MV-4-11 (cell line): ENCODE measurements around the gene HOXC12.

Experiments used
- DNase-seq: peaks from one replicate; lab custom pipeline; 2025; lab: John Stamatoyannopoulos, UW

The HOXC12 gene

DNA sequence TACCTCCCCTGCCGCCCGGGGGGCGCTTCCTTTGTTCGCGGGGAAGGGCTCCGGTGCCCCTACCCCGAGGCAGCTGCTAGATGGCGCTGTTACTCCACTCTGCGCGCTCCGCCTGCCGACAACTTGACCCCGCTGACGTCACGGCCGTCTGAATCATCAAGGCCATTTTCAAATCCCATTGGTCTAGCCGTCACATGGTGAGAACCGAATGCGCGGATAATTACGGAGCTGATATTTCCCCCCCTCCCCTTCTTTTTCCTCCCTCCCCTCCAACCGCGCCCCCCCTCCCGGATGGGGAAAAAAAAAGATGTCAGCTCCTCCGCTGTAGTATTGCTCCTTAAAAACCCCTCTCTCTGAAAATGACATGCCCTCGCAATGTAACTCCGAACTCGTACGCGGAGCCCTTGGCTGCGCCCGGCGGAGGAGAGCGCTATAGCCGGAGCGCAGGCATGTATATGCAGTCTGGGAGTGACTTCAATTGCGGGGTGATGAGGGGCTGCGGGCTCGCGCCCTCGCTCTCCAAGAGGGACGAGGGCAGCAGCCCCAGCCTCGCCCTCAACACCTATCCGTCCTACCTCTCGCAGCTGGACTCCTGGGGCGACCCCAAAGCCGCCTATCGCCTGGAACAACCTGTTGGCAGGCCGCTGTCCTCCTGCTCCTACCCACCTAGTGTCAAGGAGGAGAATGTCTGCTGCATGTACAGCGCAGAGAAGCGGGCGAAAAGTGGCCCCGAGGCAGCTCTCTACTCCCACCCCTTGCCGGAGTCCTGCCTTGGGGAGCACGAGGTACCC lies 30.4 kb downstream of the HOXC12 start, which contains the start of gene HOXC10:
TSS of gene HOXC10 (plus strand) at position 246 of the 791 bp plus-strand sequence. CDS start at position 360, 114 bp downstream.
- peak; percentile 87 for DNase-seq

DNA sequence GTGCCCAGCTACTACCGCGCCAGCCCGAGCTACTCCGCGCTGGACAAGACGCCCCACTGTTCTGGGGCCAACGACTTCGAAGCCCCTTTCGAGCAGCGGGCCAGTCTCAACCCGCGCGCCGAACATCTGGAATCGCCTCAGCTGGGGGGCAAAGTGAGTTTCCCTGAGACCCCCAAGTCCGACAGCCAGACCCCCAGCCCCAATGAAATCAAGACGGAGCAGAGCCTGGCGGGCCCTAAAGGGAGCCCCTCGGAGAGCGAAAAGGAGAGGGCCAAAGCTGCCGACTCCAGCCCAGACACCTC lies 30.9 kb downstream of the HOXC12 start:
- DNase-seq = no peak

DNA sequence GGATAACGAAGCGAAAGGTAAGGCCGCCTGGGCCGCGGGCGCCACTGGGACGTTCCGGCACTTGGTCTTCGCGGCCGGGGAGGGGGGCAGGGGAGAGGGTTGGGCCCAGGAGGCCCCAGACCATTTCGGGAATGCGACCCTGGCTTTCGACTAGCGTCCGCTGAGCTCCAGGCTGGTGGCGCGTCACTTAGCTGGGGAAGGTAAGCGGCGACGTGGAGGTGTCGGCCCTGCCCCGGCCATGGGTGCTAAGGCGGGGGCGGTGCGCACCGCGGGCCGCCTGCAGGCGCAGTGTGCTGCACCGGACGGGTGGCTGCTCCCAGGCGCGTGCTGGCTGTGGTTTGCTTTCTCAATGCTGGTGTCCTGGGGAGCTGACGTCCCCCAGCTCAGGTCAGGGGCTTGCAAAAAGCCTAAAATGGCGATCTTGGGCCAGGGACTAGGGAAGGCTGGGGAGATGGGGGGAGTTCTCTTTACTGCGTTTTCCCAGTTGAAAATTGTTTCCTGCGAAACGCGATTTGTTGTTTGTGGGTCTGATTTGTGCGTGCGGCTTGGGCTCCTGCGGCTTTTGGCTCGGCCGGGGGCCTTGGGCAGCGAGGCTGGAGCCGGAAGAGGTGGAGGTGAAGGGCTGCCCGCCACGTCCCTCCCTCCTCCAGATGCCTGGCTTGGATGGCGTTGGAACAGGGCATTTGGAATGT lies 31.4 kb downstream of the HOXC12 start:
- DNase-seq = no peak

DNA sequence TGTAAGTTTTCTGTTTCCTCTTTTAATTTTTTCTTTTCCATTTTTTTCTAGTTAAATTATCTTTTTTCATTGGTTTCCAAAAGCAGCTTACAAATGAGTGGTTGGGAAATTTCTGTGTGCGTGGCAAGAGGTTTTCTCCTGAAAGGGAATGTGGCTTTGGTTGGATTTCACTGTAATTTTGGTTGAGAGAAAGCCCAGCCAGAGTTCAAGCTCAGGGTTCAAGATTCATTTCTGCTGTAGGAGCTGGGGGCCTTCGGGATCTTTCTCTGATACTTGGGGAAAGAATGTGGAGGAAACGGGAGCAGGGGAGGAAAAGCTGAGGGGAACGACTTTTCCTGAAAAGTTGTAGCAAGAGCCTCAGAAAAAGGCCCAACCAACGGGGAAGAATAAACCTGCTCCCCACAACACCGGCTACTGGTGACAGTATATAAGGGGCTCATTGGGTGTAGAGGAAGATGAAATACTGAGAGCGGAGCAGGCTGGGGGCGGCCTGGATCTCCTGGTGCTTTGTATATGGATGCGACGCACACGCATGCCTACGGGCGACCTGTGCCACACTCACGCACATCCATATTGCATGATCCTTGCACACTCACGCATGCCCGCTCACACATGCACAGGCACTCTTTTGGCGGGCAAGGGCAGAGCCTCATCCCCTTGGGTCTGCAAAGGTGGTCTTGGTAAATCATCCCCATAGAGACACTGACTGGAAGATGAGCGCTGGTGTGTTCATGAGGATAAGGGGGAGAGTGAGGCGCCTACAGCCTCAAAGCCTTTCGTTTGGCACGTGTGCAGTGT lies 32.2 kb downstream of the HOXC12 start:
- DNase-seq = no peak

DNA sequence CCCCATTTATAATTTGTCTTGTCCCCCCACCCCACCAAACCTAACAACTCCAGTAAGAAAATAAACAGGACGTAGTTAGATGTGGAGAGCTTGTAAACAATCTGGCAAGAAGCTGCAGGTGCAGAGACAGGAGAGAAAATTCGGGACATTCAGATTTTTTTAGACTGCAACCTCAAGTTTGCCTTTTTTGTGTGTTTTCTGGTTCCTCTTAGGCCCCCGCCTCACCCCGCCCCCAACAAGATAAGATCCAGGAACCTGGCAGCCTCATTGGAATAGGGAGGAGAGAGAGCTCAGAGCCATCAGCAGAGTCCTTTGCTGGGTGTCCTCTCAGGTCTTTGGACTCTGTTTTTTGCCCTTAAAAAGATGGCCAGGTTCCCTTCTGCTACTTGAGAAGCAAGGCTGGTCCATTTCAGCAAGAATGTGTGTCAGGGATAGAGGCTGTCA lies 33.1 kb downstream of the HOXC12 start:
- no peak for DNase-seq

DNA sequence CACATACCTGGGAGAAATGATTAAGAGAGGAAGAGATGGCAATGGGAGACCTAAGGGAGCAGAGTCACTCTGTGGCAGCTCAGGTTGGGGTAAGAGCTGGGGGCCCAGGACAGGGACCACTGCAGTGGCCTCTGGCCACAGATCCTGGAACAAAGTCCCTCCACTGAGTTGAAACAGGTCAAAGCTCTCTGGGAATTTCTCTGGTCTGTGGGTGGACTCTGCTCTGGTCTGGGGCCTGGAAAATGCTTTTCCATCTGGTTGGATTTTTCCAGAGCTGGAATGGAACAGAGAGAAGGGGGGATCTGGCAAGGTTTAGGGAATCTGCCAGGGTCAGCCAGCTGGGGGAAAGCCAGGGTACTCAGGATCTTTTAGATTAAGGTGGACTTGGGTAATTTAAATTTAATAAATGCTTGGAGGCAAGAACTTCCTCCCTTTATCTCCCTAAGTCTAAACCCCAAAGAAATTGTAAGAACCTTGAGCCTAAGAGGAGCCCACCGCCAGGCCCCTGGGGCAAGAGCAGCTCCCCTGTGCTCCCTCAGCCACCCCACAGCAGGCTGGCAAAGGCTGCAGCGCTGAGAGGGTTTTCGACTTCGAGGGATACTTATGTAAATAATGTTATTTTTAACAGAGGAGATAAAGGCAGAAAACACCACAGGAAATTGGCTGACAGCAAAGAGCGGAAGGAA lies 34.0 kb downstream of the HOXC12 start:
- no peak for DNase-seq

DNA sequence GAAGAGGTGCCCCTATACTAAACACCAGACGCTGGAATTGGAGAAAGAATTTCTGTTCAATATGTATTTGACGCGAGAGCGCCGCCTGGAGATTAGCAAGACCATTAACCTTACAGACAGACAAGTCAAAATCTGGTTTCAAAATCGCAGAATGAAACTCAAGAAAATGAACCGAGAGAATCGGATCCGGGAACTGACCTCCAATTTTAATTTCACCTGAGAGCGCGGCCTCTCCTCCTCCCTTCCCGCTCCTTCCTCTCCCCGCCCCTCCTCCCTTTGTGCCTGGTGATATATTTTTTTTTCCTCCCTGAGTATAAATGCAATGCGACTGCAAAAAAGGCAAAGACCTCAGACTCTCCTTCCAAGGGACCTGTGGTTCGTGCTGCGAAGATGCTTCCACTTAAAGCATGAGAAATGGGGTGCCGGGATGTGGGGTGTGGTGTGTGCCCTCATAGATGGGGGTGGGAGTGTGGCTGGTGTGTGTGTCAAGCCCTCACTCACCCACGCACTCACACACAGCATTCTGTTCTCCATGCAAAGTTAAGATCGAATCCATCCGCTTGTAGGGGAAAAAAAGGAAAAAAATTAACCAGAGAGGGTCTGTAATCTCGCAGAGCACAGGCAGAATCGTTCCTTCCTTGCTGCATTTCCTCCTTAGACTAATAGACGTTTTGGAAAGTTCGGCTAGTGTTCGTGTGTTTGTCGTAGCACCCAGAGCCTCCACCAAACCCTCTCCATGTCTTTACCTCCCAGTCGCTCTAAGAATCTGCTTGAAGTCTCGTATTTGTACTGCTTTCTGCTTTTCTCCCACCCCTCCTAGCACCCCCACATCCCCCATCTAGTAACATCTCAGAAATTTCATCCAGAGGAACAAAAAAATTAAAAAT lies 34.8 kb downstream of the HOXC12 start:
- peak; percentile 78 for DNase-seq

DNA sequence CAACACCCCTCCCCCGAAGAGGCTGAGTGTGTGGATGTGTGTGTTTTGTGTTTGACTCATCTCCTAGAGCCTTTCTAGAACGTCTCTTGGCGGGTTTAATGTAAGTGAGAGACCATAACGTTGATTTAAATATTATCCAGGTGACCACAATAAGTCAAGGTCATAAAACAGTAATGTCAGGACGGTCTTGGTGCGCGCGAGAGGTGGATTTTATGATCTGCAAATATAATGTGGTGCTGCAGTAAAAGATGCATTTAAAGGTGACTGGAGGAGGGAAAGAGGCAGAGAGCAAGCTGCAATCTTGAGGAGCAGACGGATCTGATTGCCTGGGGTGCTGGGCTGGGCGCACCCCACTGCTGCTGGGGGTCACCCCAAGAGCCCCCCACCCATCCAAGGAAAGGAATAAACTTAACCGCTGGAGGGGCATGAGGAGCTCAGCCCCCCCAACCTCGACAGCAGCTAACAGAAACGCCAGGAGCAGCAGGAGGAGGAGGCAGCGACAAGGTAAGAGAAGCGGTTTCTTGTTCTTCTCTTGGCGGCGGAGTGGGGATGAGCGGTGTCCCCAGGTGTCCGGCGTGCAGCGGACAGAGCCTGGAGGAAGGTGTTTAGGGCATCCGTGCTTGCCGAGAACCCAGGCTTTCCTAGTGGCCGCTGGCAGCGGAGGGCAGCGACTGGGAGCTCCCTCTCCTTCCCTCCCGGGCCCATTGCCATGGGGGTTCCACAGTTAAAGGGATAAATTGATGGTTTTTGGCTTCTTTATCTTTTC lies 35.8 kb downstream of the HOXC12 start:
- no peak for DNase-seq

DNA sequence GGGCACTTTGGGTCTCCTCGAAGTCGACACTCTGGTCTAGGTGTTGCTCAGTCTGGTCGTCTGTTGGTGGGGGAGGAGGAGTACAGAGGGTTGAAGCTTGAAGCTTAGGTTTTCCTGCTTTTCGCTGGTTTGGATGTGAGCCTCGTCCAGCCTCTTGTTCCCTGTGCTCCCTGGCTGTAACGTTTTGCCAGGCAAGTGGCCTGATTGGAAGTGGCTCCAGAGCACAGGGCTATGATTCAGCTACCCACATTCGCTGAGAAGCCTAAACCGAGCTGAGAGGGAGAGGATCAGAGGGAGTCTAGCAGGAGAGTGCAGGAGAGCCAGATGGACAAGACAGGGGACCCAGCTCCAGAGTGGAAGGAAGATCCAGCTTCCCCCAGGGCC lies 36.4 kb downstream of the HOXC12 start:
- DNase-seq = no peak

DNA sequence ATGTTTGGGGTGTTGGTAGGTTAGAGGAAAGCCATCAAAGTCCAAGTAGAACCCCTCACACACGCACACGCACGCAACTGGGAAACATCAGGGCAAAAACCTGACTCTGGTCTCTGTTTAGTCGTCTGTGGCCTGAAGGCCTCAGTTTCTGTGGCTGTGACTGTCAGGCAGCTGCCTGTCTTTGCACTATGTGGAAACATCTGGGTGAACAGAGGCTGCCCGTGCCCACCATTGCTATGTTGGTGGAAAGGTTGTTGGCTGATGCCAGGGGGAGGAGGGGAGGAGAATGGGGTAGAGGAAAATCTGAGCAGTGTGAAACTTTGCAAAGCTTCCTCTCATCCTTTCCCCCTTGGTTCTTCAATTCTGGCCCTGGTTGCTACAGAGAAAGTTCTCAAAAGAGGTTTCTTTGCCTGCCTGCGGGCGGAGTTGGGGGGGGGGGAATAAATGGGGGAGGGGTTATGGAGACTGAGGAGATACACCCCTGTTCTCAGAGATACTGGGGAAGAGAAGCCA lies 37.7 kb downstream of the HOXC12 start:
- no peak for DNase-seq

DNA sequence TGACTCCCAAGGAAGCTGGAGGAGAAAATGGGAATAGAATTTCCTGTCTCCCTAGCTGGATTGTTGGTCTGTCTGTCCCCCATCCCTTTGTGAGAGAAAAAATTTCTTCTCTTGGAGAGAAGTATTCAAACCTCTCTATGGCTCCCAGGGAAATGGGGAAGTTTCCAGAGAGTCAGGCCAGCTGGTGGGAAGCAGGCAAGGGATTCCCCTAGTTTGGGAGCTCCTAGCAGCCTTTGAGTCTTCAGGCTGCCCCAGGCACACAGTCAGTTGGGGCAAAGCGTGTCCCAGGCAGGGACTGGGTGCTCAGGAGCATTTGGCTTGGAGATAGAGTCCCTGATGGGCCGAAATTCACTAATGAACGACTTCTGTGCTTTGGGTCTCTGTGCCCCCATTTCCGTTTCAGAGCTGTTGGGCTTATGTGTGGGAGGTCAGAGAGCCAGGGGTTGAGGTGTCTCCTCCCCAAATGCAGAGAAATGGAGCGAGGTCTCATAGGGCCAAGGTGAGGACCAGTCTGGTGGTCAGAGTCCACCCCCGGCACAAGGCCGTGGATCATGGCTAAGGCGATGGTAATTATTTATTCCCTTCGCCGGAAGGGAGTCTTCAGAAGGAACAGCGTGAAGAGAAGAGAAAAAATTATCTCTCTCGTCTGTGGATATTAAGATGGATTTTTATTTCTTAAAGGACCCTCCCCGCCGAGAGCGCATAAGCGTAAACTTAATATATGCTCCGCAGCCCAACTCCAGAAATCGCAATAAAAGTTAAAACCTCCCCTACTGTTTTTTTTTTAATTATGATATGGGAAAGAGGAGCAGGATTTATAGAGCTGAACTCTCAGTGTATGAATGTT lies 38.7 kb downstream of the HOXC12 start:
- no peak for DNase-seq

DNA sequence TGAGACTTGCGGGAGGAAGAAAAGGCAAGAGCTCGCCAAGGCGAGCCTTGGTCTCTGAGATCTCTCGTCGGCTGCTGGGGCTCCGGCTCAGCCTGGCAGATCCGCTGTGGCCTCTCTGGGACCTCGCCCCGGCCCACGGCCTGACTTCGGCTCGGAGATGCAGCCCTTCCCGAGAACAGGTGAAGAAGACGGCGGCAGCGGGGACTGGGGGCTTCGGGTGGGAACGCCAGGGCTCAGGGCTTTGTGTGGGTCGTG lies 39.2 kb downstream of the HOXC12 start:
- no peak for DNase-seq

DNA sequence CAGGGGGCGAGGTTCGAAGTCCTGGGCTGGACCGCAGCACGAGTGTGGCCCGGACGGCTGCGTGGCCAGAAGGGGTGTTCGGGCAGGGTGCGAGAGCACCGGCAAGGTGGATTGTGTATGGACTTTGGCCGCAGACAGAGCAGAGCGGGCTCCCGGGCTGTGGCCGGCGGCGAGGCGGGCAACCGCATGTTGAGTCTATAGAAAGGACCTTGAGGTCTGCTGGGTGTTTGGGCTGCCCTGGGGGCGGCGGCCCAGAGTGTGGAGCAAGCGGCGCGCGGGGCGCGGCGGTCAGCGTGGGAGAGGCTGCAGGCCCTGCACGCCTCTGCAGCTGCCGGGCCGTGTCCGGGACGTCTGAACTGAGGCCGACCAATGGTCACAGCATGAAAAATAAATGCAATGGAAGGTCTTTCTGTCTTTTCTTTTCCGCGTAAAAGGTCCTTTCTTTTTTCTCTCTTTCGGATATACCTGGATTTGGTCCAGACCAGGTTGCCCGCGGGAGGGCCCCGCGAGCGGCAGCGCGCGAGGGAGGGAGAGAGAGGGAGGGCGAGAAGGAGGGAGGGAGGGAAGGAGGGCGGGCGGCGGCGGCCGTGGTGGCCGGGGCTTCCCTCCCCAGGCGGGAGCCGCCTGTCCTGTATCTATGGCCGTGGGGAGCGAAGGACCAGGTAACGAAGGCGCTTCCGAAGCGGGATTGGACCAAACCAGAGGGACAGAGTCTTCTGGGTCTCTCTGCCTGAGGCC lies 39.7 kb downstream of the HOXC12 start:
- no peak for DNase-seq

DNA sequence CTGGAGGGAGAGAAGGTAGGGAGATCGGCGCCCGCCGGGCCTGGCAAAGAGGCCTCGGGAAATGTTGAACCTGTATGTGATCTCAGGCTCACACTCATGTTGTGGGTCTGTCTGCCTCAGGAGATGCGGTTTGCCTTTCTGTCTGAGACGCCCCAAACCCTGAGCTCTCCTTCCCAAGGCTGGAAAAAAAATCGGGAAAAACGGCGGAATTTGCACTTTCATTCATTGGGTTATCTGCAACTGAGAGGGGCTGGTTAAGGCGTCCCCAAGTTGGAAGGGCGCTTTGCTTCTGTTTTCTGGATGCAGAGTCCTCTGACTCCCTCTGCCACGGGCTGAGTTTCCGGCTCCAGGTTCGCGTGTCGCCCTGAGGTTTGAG lies 40.3 kb downstream of the HOXC12 start:
- DNase-seq = no peak

DNA sequence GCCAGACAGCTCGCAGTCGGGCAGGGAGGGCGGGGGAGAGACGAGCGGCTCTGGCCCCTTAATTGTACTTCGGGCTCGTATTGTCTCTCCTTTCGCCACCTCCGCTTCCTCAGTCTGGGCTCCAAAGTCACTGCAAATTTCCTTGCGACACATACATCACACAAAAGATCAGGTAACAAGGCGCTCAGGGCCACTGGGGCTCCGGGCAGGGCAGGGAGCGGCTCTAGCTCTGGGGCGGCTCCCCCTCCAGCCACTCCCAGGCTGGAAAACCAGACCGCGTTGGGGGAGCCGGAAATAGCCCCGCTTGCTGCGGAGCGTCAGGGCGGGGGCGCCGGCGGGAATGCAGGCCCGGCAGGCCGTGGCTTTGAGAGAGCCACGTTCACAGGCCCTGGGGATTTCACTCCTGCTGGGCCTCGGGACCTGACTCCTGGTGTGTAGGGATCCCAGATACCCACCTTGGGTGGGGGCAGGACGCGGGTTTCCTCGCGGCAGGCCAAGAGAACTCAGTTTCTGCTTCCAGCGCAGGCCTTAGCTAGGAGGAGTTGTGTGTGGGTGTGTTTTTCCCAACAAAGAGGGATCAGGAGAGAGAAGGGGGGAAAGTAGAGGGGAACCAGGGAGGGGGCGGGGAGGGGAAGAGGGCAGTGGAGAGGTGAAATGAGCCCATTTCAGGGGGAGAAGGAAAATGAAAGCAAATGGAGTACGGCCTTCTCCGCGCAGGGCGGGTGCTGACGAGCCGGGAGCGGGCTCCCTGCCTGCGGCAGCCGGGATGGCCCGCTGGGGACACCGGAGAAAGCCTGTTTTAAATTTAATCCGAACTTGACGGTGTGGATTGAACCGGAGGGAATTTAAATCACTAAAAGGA lies 40.9 kb downstream of the HOXC12 start:
- peak; percentile 21 for DNase-seq

DNA sequence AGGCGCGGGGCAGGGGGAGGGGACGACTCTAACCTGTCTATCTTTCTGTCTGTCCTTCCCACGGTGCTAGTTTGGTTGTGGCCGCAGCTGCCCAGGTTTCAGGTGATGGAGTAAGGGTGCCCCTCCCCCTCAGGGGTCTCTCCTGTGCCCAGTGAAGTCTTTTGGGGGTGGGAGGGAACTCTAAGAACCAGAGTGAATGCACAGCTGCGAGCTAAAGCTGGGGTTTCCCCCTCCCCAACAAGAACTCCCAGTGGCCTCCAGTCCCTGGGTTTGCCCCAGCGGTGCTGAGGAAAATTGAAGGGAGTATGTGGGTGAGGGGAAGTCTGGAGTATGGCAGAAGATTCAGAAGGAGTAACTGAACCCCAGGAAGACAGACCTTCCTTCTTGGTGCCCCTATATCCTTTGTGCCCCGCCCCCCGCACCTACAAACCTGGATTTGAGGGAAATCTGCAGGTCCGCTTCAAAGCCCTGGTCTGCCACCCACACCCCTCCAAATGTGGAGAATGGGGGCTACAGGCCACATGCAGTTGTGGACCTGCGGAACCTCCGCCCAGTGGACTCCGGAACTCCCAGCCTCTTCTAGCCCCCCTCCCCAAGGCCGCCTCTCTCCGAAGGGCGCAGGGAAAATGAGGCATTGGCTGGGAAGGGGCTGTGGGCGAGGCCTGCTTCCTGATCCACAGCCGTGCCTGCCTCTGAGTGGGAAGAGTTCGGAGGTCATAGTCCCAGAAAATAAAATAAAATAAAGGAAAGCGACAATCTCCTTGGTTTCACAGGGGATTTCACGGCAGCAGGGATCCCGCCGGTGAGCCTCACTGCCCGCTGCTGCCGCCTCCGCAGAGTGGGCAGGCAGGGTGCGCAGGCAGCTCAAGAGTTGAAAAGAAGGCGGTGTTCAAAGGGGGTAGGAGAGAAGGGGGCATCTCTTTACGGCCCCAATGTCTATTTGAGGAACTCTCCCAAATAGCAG lies 41.8 kb downstream of the HOXC12 start:
- no peak for DNase-seq
